HG03280 (cell line): ENCODE measurements around the gene OTULINL.

Experiments used
- ATAC-seq: cut with Tn5 transposase; IDR thresholded peaks from one replicate; pipeline ENCODE4 v1.9.1; 2021; ENCODE audit warnings: mild to moderate bottlenecking, moderate library complexity; ENCODE audit not compliant: unreplicated experiment

OTULINL gene

GRCh38 chr5:14576206-14576605 lies 5.4 kb upstream of the OTULINL start:
- no peak for ATAC-seq

GRCh38 chr5:14577079-14577725 lies 4.4 kb upstream of the OTULINL start:
- no peak for ATAC-seq

GRCh38 chr5:14577971-14578370 lies 3.6 kb upstream of the OTULINL start:
- ATAC-seq = no peak

GRCh38 chr5:14579246-14579645 lies 2.3 kb upstream of the OTULINL start:
- ATAC-seq = no peak

GRCh38 chr5:14579731-14580397 lies 1.7 kb upstream of the OTULINL start:
- no peak for ATAC-seq

GRCh38 chr5:14580398-14581034 lies 1.1 kb upstream of the OTULINL start:
- ATAC-seq = no peak

- peak; percentile 76 for ATAC-seq
These were observed 552 bp downstream of the OTULINL start for GRCh38 chr5:14581891-14582796.

GRCh38 chr5:14582797-14583137 lies 1.2 kb downstream of the OTULINL start:
- ATAC-seq = no peak

GRCh38 chr5:14584848-14585247 lies 3.3 kb downstream of the OTULINL start:
- ATAC-seq = no peak

GRCh38 chr5:14587150-14587549 lies 5.6 kb downstream of the OTULINL start:
- no peak for ATAC-seq

GRCh38 chr5:14588145-14588544 lies 6.6 kb downstream of the OTULINL start:
- ATAC-seq = no peak

- no peak for ATAC-seq
These were observed 7.4 kb downstream of the OTULINL start for GRCh38 chr5:14588758-14589543.

- no peak for ATAC-seq
These were observed 9.4 kb downstream of the OTULINL start for GRCh38 chr5:14590949-14591348.

GRCh38 chr5:14591548-14591947 lies 10.0 kb downstream of the OTULINL start:
- ATAC-seq = no peak

GRCh38 chr5:14593326-14594021 lies 11.9 kb downstream of the OTULINL start:
- no peak for ATAC-seq

- no peak for ATAC-seq
These were observed 12.9 kb downstream of the OTULINL start for GRCh38 chr5:14594378-14595074.

- ATAC-seq = peak; percentile 70
These were observed 13.6 kb downstream of the OTULINL start for GRCh38 chr5:14595189-14595588.

GRCh38 chr5:14595891-14596290 lies 14.3 kb downstream of the OTULINL start:
- ATAC-seq = peak; percentile 1

GRCh38 chr5:14597080-14597479 lies 15.5 kb downstream of the OTULINL start:
- ATAC-seq = no peak
